Psoas muscle (tissue), 8 donors: ENCODE data around the gene MICAL3. TPM values are rescaled to one million over a fixed set of nuclear protein-coding genes. Genes with fewer than 3 reads are reported as not detected.
A peak's percentile ranks its signal among the peaks of the same experiment; 100 is the strongest.

Source experiments
- ATAC-seq, 4 donors: fragments of 200-7000 bp; cut with Tn5 transposase; one replicate each; pipeline ENCODE4 v1.9.1; 2020; ENCODE audit warnings: moderate library complexity in 3 of 4, mild to moderate bottlenecking in 2 of 4
- DNase-seq, 2 donors: peaks; one replicate each; pipeline ENCODE4 v3.0.0-alpha.2; 2020
- H3K27ac ChIP-seq: fragments of 200-600 bp; one replicate; pipeline ENCODE4 v1.8.0; 2022
- H3K27me3 ChIP-seq, 3 donors: fragments of 200-600 bp in 1 of 3; one replicate each; pipeline versions ENCODE4 v1.6.1 to v1.8.0; 2013 to 2022; ENCODE audit warnings: low read length in 2 of 3, mild to moderate bottlenecking in 2 of 3, moderate library complexity in 1 of 3; ENCODE audit not compliant: insufficient read depth in 3 of 3
- H3K36me3 ChIP-seq, 2 donors: fragments of 200-600 bp in 1 of 2; one replicate each; pipeline versions ENCODE4 v1.6.1 to v1.8.0; 2013 to 2022; ENCODE audit warnings: low read depth in 1 of 2, mild to moderate bottlenecking in 1 of 2, moderate library complexity in 1 of 2; ENCODE audit not compliant: insufficient read depth in 1 of 2
- H3K4me1 ChIP-seq: fragments of 200-600 bp; one replicate; pipeline ENCODE4 v1.8.0; 2022
- H3K4me3 ChIP-seq: fragments of 200-600 bp; one replicate; pipeline ENCODE4 v1.8.0; 2022; ENCODE audit warnings: mild to moderate bottlenecking
- H3K9me3 ChIP-seq: fragments of 200-600 bp; one replicate; pipeline ENCODE4 v1.8.0; 2022
- CTCF ChIP-seq: fragments of 200-600 bp; IDR thresholded peaks from one replicate; pipeline ENCODE4 v1.8.0; 2022; ENCODE audit warnings: antibody characterized with exemption
- WGBS, 3 donors: extraction: QIAGEN DNeasy Blood & Tissue Kit; methylation state at CpG; one replicate each; pipeline versions ENCODE4 v1.1.6 to v1.1.7; 2013; 5-methylcytosine and 5-hydroxymethylcytosine counted together
- intact Hi-C, 2 donors: fragments of 100-400 bp; cut with DNase I; formaldehyde crosslinking; loops; one replicate each; pipeline versions ENCODE4 v1.11.0 to v1.14.2; 2022
- polyA plus RNA-seq, 3 donors: library from polyadenylated mRNA; stranded (reverse); fragments of 200-250 nt; gene quantifications; one replicate each; pipeline ENCODE4 v1.2.3, GENCODE V29; 2013
- total RNA-seq, 4 donors: library from RNA; stranded (reverse); fragmentation: NEBNext Ultra II Directional in 2 of 4; extraction: Animal tissue kit (Norgen Biotek cat#: 25700) in 2 of 4; gene quantifications; one replicate each; pipeline versions ENCODE4 v1.2.1 to v1.2.4, GENCODE V29; 2021 to 2023
- donor health status: healthy with polysubstance abuse.
- donor health status: DM: no; HTN: no; CAD: no; lungs with moderate emphysema.
- donor health status: Bipolar disorder and iron deficiency.
- donor health status: healthy.
- donor health status: DM: yes; HTN: yes; CAD: no.
- donor health status: DM: no; HTN: no; CAD: no.
- donor health status: DM: no; HTN: no; CAD: no.
- donor health status: DM: yes; HTN: yes; CAD: no.

The MICAL3 gene
- total and polyA plus RNA-seq, 7 donors = 2.1 to 38.3 (median 15.5) TPM

- no peak for TF ChIP-seq CTCF
- peak in 3 of 4 donors; percentile 27 to 72 (median 72) for ATAC-seq
- Histone ChIP-seq H3K9me3 (no peaks in the 10 kb centered on the region), H3K27me3 (no peaks in the 10 kb centered on the region), H3K36me3 (peaks cover 5 to 73% of the 10 kb centered on the region in 2 donors), H3K4me1 (peaks cover 18% of the 10 kb centered on the region), H3K27ac (peak overlapping the region; percentile 31), H3K4me3 (no peak overlapping the region)
- intact Hi-C loops = no loop called here
- DNase-seq = peak in 1 of 2 donors; percentile 77
- WGBS, 3 donors = 33 to 50% (median 37%) methylated on average over 9 of the region's 9 CpGs
Observed at GRCh38 chr22:17867160-17867785, 157.1 kb downstream of the MICAL3 start.

- no peaks in the 10 kb centered on the region for H3K9me3 ChIP-seq
- H3K4me3 ChIP-seq = no peak overlapping the region
- ATAC-seq (no peak), DNase-seq (no peak)
- intact Hi-C loops = no loop called here
- WGBS, 3 donors = 76 to 81% (median 76%) methylated on average over 7 of the region's 7 CpGs
- H3K27me3 ChIP-seq = no peaks in the 10 kb centered on the region
- H3K36me3 ChIP-seq = peaks cover 5 to 73% of the 10 kb centered on the region in 2 donors
- TF ChIP-seq CTCF = no peak
- H3K27ac ChIP-seq = no peak overlapping the region
- peaks cover 18% of the 10 kb centered on the region for H3K4me1 ChIP-seq
Observed at GRCh38 chr22:17866621-17867020, 157.7 kb downstream of the MICAL3 start.

- WGBS, 3 donors = 79 to 93% (median 90%) methylated on average over 5 of the region's 5 CpGs
- no peaks in the 10 kb centered on the region for H3K27me3 ChIP-seq
- peaks cover 5 to 71% of the 10 kb centered on the region in 2 donors for H3K36me3 ChIP-seq
- intact Hi-C loops = no loop called here
- peaks cover 18% of the 10 kb centered on the region for H3K4me1 ChIP-seq
- H3K4me3 ChIP-seq = no peak overlapping the region
- H3K9me3 ChIP-seq = no peaks in the 10 kb centered on the region
- TF ChIP-seq CTCF = no peak
- ATAC-seq (no peak), DNase-seq (no peak)
- no peak overlapping the region for H3K27ac ChIP-seq
Observed at GRCh38 chr22:17866127-17866526, 158.2 kb downstream of the MICAL3 start.

- peaks cover 3 to 64% of the 10 kb centered on the region in 2 donors for H3K36me3 ChIP-seq
- no peaks in the 10 kb centered on the region for H3K9me3 ChIP-seq
- DNase-seq = no peak
- H3K4me3 ChIP-seq = no peak overlapping the region
- 93 to 96% (median 96%) methylated on average over 23 of the region's 23 CpGs for WGBS, 3 donors
- no peak for TF ChIP-seq CTCF
- intact Hi-C loops = no loop called here
- no peak for ATAC-seq
- H3K27me3 ChIP-seq = no peaks in the 10 kb centered on the region
- H3K4me1 ChIP-seq = peaks cover 21% of the 10 kb centered on the region
- H3K27ac ChIP-seq = no peak overlapping the region
Observed at GRCh38 chr22:17865183-17866055, 158.9 kb downstream of the MICAL3 start.
